ENCODE data around the gene PIK3R5.

DNA sequence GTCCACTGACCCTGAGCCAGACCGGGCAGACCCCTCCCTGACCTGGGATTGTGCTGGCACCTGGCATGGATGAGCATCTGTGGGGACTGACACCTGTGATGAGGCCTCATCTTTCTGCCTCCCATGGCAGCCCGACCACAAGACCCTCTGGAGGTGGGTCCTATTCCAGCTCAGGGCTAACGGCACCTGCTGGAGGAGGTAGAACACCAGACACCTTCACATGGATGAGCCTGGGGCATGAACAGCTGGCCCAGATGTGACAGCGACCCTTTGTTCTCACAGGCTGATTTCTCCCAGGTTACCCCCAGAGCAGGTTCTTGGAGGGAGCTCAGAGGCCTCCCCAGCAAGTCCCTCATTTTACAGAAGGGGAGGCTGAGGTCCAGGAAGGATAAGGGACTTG, 51.6 kb downstream of the PIK3R5 start:
- TF ChIP-seq, protein P1, sequence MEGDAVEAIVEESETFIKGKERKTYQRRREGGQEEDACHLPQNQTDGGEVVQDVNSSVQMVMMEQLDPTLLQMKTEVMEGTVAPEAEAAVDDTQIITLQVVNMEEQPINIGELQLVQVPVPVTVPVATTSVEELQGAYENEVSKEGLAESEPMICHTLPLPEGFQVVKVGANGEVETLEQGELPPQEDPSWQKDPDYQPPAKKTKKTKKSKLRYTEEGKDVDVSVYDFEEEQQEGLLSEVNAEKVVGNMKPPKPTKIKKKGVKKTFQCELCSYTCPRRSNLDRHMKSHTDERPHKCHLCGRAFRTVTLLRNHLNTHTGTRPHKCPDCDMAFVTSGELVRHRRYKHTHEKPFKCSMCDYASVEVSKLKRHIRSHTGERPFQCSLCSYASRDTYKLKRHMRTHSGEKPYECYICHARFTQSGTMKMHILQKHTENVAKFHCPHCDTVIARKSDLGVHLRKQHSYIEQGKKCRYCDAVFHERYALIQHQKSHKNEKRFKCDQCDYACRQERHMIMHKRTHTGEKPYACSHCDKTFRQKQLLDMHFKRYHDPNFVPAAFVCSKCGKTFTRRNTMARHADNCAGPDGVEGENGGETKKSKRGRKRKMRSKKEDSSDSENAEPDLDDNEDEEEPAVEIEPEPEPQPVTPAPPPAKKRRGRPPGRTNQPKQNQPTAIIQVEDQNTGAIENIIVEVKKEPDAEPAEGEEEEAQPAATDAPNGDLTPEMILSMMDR (IDR thresholded peaks at IDR 0.05; ENCODE audit: insufficient read depth, low read depth, low read length), result no peak
- TF ChIP-seq EZH2 (IDR thresholded peaks at IDR 0.05; ENCODE audit: insufficient read depth, low read length), result no peak

All from astrocyte (in vitro differentiated cells and primary cell).